Activated T-helper 1 cell treated with anti-CD3 and anti-CD28 coated beads, Interleukin-12 subunit alpha, Interleukin-12 subunit beta, Interleukin-2, Interleukin-4 antibody, amounts not matched to agents 30 ng/mL and 10 ng/mL and 1 ng/mL, durations not matched to agents 14 hours and 24 hours and 36 hours (primary cell): ENCODE measurements around the gene SULT6B1. TPM values are rescaled to one million over a fixed set of nuclear protein-coding genes. Genes with fewer than 3 reads are reported as not detected.
"Not testable (repeated sequence)": the region's sequence is repeated elsewhere in the genome, so short reads cannot be mapped to it uniquely, and the experiment has no call there.

Experiments
- DNase-seq: peaks from one replicate; pipeline ENCODE4 v3.0.0; 2021; ENCODE audit warnings: low spot score
- H3K27ac Mint-ChIP-seq: one replicate; pipeline ENCODE4 v1.8.0; 2021; ENCODE audit warnings: mild to moderate bottlenecking, mixed read lengths
- H3K27me3 Mint-ChIP-seq: one replicate; pipeline ENCODE4 v1.8.0; 2022; ENCODE audit warnings: mild to moderate bottlenecking, moderate library complexity, mixed read lengths; ENCODE audit not compliant: insufficient read depth
- H3K36me3 Mint-ChIP-seq: one replicate; pipeline ENCODE4 v1.8.0; 2021; ENCODE audit warnings: low read depth, mixed read lengths
- H3K4me1 Mint-ChIP-seq: one replicate; pipeline ENCODE4 v1.8.0; 2021; ENCODE audit warnings: low read depth, mixed read lengths
- H3K4me3 Mint-ChIP-seq: one replicate; pipeline ENCODE4 v1.8.0; 2021; ENCODE audit warnings: mild to moderate bottlenecking, moderate library complexity, mixed read lengths
- H3K9me3 Mint-ChIP-seq: one replicate; pipeline ENCODE4 v1.8.0; 2021; ENCODE audit warnings: mixed read lengths
- intact Hi-C: fragments of 100-400 bp; cut with micrococcal nuclease; formaldehyde crosslinking; loops from one replicate; pipeline ENCODE4 v1.15.1; 2024
- total RNA-seq: library from RNA; stranded (reverse); gene quantifications from 2 replicates; pipeline ENCODE4 v1.2.3, GENCODE V29; 2022

The SULT6B1 gene
- total RNA-seq, 1 donor from 2014 or later, result not detected

GRCh38 chr2:37211212-37211611 is 22.7 kb upstream of the SULT6B1 start:
- H3K27me3 Mint-ChIP-seq, result no peaks in the 10 kb centered on the region
- peaks cover 35% of the 10 kb centered on the region for H3K9me3 Mint-ChIP-seq
- peaks cover 70% of the 10 kb centered on the region for H3K36me3 Mint-ChIP-seq
- no peak overlapping the region for H3K27ac Mint-ChIP-seq
- no peak overlapping the region for H3K4me3 Mint-ChIP-seq
- peaks cover 20% of the 10 kb centered on the region for H3K4me1 Mint-ChIP-seq
- intact Hi-C loops, result no loop called here
- no peak for DNase-seq

GRCh38 chr2:37206760-37207159 is 18.3 kb upstream of the SULT6B1 start:
- H3K27ac Mint-ChIP-seq, intact Hi-C loops: not testable (repeated sequence)
- H3K4me1 Mint-ChIP-seq, result peaks cover 34% of the 10 kb centered on the region

DNA sequence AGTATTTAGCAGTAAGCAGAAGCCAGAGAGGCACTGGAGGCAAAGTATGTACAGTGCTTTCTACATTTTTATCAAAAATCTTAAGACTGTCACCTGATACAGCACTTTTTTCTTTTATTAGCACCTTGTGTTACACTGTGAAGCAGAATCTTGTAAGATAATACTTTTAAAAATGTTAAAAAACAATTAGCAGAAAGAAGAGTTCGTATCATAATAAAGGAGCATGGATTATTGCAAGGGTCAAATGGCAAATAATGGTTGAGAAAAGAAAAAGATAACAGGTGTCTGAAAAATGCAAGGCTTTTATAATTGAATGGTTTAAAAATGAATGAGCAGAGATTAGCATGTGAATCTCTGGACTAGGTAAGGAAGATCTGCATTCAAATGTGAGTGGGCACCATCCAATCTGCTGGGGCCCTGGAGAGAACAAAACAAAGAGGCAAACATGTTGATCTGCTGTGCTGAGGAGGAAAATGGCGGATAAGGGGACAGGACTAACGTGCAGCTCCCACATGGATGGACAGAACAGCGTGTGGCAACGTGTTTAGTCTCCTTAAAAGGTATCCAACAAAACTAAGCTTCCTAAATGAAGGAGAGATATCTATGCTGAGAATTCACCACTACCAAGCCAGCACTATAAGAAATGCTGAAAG is 17.3 kb upstream of the SULT6B1 start:
- H3K9me3 Mint-ChIP-seq, result peaks cover 51% of the 10 kb centered on the region
- H3K27ac Mint-ChIP-seq, result no peak overlapping the region
- H3K27me3 Mint-ChIP-seq, result no peaks in the 10 kb centered on the region
- no peak for DNase-seq
- H3K36me3 Mint-ChIP-seq, result peaks cover 85% of the 10 kb centered on the region
- H3K4me1 Mint-ChIP-seq, result peaks cover 40% of the 10 kb centered on the region
- intact Hi-C loops, result no loop called here
- no peak overlapping the region for H3K4me3 Mint-ChIP-seq

More at GRCh38 chr2:37206760-37207159, 18.3 kb upstream of the SULT6B1 start:
- Mint-ChIP-seq H3K36me3 (peaks cover 87% of the 10 kb centered on the region), H3K9me3 (peaks cover 51% of the 10 kb centered on the region)
- not testable (repeated sequence) for DNase-seq, H3K27me3 Mint-ChIP-seq, H3K4me3 Mint-ChIP-seq

DNA sequence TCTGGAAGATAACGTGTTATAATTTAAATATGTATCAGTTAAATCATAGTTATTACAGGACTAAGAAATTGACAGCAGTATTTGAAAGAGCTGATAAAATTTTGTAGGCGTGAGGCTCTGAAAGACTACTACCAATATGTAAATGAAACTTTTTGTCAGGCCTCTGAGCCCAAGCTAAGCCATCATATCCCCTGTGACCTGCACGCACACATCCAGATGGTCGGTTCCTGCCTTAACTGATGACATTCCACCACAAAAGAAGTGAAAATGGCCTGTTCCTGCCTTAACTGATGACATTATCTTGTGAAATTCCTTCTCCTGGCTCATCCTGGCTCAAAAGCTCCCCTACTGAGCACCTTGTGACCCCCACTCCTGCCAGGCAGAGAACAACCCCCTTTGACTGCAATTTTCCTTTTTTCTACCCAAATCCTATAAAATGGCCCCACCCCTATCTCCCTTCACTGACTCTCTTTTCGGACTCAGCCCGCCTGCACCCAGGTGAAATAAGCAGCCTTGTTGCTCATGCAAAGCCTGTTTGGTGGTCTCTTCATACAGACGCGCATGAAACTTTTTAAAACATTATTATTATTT is 16.7 kb upstream of the SULT6B1 start:
- H3K27me3 Mint-ChIP-seq, intact Hi-C loops, DNase-seq, H3K27ac Mint-ChIP-seq, H3K4me3 Mint-ChIP-seq: not testable (repeated sequence)
- H3K36me3 Mint-ChIP-seq, result peaks cover 87% of the 10 kb centered on the region
- peaks cover 51% of the 10 kb centered on the region for H3K9me3 Mint-ChIP-seq
- peaks cover 47% of the 10 kb centered on the region for H3K4me1 Mint-ChIP-seq

GRCh38 chr2:37203708-37204107 is 15.2 kb upstream of the SULT6B1 start:
- DNase-seq, result no peak
- Mint-ChIP-seq H3K9me3 (peaks cover 40% of the 10 kb centered on the region), H3K36me3 (peaks cover 81% of the 10 kb centered on the region), H3K4me1 (peaks cover 58% of the 10 kb centered on the region), H3K4me3 (no peak overlapping the region), H3K27ac (no peak overlapping the region), H3K27me3 (no peaks in the 10 kb centered on the region)
- intact Hi-C loops, result no loop called here

DNA sequence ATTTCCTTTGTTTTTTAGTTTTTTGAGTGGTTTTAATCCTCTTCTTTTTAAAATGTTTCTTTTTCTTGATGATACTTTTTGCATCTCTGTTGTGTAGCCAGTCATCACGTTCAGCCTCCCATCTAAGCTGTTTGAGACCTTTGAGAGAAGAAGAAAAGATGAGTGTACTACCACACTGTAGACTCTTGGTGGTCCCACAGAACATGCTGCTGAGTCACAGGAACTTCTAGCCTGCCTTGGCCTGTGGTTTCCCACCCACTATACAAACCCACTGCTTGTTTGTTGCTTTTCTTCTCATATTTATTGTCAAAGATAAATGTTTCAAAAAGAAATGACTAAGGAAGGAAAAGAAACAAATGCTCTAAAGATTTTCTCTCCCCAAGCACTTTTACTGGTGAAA is 13.3 kb upstream of the SULT6B1 start:
- Mint-ChIP-seq H3K27ac (peak overlapping the region; percentile 75), H3K36me3 (peaks cover 66% of the 10 kb centered on the region), H3K9me3 (peaks cover 21% of the 10 kb centered on the region), H3K4me3 (peak overlapping the region; percentile 53), H3K4me1 (peaks cover 51% of the 10 kb centered on the region), H3K27me3 (no peaks in the 10 kb centered on the region)
- intact Hi-C loops, result loop anchor here (1.0 kb wide), 1 partner anchor 30 kb away; the partner anchor contains the start of genes CEBPZ and NDUFAF7
- no peak for DNase-seq

- peak overlapping the region; percentile 44 for H3K27ac Mint-ChIP-seq
- H3K4me3 Mint-ChIP-seq, result no peak overlapping the region
- no peaks in the 10 kb centered on the region for H3K27me3 Mint-ChIP-seq
- no peak for DNase-seq
- H3K36me3 Mint-ChIP-seq, result peaks cover 63% of the 10 kb centered on the region
- intact Hi-C loops, result loop anchor here (1.0 kb wide), 1 partner anchor 30 kb away; the partner anchor contains the start of genes CEBPZ and NDUFAF7
- peaks cover 16% of the 10 kb centered on the region for H3K9me3 Mint-ChIP-seq
- peaks cover 52% of the 10 kb centered on the region for H3K4me1 Mint-ChIP-seq
Measured at GRCh38 chr2:37201208-37201607, 12.7 kb upstream of the SULT6B1 start.

DNA sequence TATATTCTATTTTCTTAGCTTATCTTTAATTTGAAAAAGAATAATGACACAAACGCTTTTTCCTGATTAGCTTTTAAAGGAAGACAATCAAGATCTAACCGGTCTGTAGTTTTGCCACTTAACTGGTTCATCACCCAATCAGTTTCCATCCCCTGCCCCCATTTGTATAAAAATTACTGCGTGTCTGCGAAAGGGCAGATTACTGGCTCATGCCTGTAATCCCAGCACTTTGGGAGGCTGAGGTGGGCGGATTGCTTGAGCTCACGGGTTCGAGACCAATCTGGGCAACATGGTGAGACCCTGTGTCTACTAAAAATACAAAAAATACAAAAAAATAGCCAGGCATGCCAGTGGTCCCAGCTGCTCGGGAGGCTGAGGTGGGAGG is 10.2 kb upstream of the SULT6B1 start:
- Mint-ChIP-seq H3K27ac (no peak overlapping the region), H3K27me3 (no peaks in the 10 kb centered on the region), H3K9me3 (peaks cover 3% of the 10 kb centered on the region), H3K36me3 (peaks cover 40% of the 10 kb centered on the region), H3K4me1 (peaks cover 51% of the 10 kb centered on the region), H3K4me3 (peak overlapping the region; percentile 37)
- no peak for DNase-seq
- intact Hi-C loops, result no loop called here

- intact Hi-C loops, result loop anchor here (1.0 to 2.0 kb wide), 3 partner anchors 35 to 112 kb away; partner anchors contain the start of genes CEBPZ, EIF2AK2, GPATCH11 and HEATR5B
- Mint-ChIP-seq H3K9me3 (no peaks in the 10 kb centered on the region), H3K27ac (peak within 1 kb of the TSS; percentile 100), H3K4me3 (peak within 1 kb of the TSS; percentile 99), H3K36me3 (peaks cover 29% of the 10 kb centered on the region), H3K27me3 (no peaks in the 10 kb centered on the region), H3K4me1 (peaks cover 41% of the 10 kb centered on the region)
- DNase-seq, result peak; percentile 80
Measured at GRCh38 chr2:37196320-37197195, 8.1 kb upstream of the SULT6B1 start, which contains the start of gene CEBPZOS. CEBPZOS (plus strand) TSS chr2:37196496; CDS start chr2:37199705, 3,209 bp downstream.

- H3K4me3 Mint-ChIP-seq, result peak overlapping the region; percentile 99
- peaks cover 35% of the 10 kb centered on the region for H3K4me1 Mint-ChIP-seq
- H3K36me3 Mint-ChIP-seq, result peaks cover 24% of the 10 kb centered on the region
- not testable (repeated sequence) for H3K27me3 Mint-ChIP-seq, DNase-seq, H3K9me3 Mint-ChIP-seq
- peak overlapping the region; percentile 100 for H3K27ac Mint-ChIP-seq
- intact Hi-C loops, result loop anchor here (1.0 to 2.0 kb wide), 3 partner anchors 35 to 111 kb away; partner anchors contain the start of genes CEBPZ, EIF2AK2, GPATCH11 and HEATR5B
Measured at GRCh38 chr2:37195862-37196319, 7.4 kb upstream of the SULT6B1 start.

DNA sequence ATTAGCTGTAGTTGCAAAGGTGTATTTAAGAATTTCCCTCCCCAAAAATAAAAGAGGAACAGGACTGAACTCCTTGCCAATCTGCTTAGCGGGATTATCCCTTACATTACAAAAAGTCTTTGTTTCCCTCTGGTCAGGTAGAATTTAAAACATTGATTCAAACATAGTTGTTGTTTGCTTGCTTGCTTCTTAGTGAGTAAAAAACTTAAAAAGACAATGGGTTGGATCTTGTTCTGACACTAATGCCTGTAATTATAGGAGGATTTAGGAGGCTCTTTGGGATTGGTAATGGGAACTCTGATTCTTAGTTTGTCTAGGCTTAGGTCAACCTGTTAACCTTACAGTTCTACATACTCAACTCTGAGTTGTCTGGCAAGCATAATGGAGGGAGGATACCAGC is 4.1 kb upstream of the SULT6B1 start:
- H3K9me3 Mint-ChIP-seq, result no peaks in the 10 kb centered on the region
- H3K27ac Mint-ChIP-seq, result no peak overlapping the region
- H3K4me1 Mint-ChIP-seq, result peaks cover 30% of the 10 kb centered on the region
- H3K27me3 Mint-ChIP-seq, result peaks cover 10% of the 10 kb centered on the region
- no peak overlapping the region for H3K4me3 Mint-ChIP-seq
- DNase-seq, result no peak
- peaks cover 7% of the 10 kb centered on the region for H3K36me3 Mint-ChIP-seq
- intact Hi-C loops, result no loop called here

DNA sequence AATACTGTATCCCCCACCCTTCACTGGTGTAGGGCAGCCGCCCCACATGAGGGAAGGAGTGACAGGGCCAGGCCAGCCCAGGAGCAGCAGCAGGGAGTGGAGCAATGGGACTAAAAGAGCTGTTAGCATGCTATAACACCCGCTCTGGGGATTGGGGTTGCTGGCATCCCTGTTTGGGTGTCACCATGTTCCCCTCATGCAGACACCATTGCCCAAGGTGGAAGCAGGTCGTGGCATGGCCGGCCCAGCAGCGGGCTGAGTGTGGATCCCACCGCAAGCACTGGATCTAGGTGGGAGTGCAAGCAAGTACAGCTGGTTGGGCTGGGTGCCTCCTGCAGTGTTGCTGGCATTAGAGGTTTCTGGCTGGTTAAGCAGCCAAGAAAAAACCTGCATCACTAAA is 3.3 kb upstream of the SULT6B1 start:
- Mint-ChIP-seq H3K36me3 (peaks cover 3% of the 10 kb centered on the region), H3K27me3 (peaks cover 10% of the 10 kb centered on the region), H3K9me3 (no peaks in the 10 kb centered on the region), H3K4me1 (peaks cover 25% of the 10 kb centered on the region), H3K4me3 (no peak overlapping the region), H3K27ac (no peak overlapping the region)
- intact Hi-C loops, result no loop called here
- DNase-seq, result no peak
